Measurements from ENCODE around the gene LRP5. TPM values are rescaled to one million over a fixed set of nuclear protein-coding genes. Genes with fewer than 3 reads are reported as not detected.

The LRP5 gene
- total RNA-seq, 3 donors from 2014 or later = 7.7 to 8.5 (median 7.9) TPM

GRCh38 chr11:68326334-68327215, 14.2 kb downstream of the LRP5 start:
- Mint-ChIP-seq H3K4me3 (no peak overlapping the region), H3K36me3 (ENCODE audit: insufficient read depth) (no peaks in the 10 kb centered on the region), H3K9me3 (no peaks in the 10 kb centered on the region), H3K27me3 (ENCODE audit: low read depth) (peaks cover 2% of the 10 kb centered on the region), H3K4me1 (ENCODE audit: low read depth) (peaks cover 41% of the 10 kb centered on the region)
- ATAC-seq = no peak
- DNase-seq = no peak

GRCh38 chr11:68327586-68328370, 15.4 kb downstream of the LRP5 start:
- H3K36me3 Mint-ChIP-seq (ENCODE audit: insufficient read depth) = no peaks in the 10 kb centered on the region
- no peak overlapping the region for H3K4me3 Mint-ChIP-seq
- no peaks in the 10 kb centered on the region for H3K9me3 Mint-ChIP-seq
- no peak for DNase-seq
- ATAC-seq = no peak
- no peaks in the 10 kb centered on the region for H3K27me3 Mint-ChIP-seq (ENCODE audit: low read depth)
- H3K4me1 Mint-ChIP-seq (ENCODE audit: low read depth) = peaks cover 52% of the 10 kb centered on the region

GRCh38 chr11:68328374-68329091, 16.1 kb downstream of the LRP5 start:
- Mint-ChIP-seq H3K36me3 (ENCODE audit: insufficient read depth) (no peaks in the 10 kb centered on the region), H3K4me3 (no peak overlapping the region), H3K9me3 (no peaks in the 10 kb centered on the region), H3K27me3 (ENCODE audit: low read depth) (no peaks in the 10 kb centered on the region), H3K4me1 (ENCODE audit: low read depth) (peaks cover 55% of the 10 kb centered on the region)
- DNase-seq (no peak), ATAC-seq (no peak)

GRCh38 chr11:68329536-68329935, 17.1 kb downstream of the LRP5 start:
- Mint-ChIP-seq H3K9me3 (no peaks in the 10 kb centered on the region), H3K27me3 (ENCODE audit: low read depth) (no peaks in the 10 kb centered on the region), H3K4me3 (no peak overlapping the region), H3K4me1 (ENCODE audit: low read depth) (peaks cover 55% of the 10 kb centered on the region), H3K36me3 (ENCODE audit: insufficient read depth) (no peaks in the 10 kb centered on the region)
- no peak for DNase-seq
- ATAC-seq = no peak

- DNase-seq = no peak
- no peaks in the 10 kb centered on the region for H3K27me3 Mint-ChIP-seq (ENCODE audit: low read depth)
- no peaks in the 10 kb centered on the region for H3K36me3 Mint-ChIP-seq (ENCODE audit: insufficient read depth)
- peaks cover 55% of the 10 kb centered on the region for H3K4me1 Mint-ChIP-seq (ENCODE audit: low read depth)
- H3K4me3 Mint-ChIP-seq = no peak overlapping the region
- ATAC-seq = no peak
- H3K9me3 Mint-ChIP-seq = no peaks in the 10 kb centered on the region
These were observed 17.7 kb downstream of the LRP5 start for GRCh38 chr11:68329978-68330699.

GRCh38 chr11:68330700-68331337, 18.4 kb downstream of the LRP5 start:
- DNase-seq (no peak), ATAC-seq (peak; percentile 30 to 41)
- Mint-ChIP-seq H3K27me3 (ENCODE audit: low read depth) (no peaks in the 10 kb centered on the region), H3K36me3 (ENCODE audit: insufficient read depth) (no peaks in the 10 kb centered on the region), H3K9me3 (no peaks in the 10 kb centered on the region), H3K4me3 (no peak overlapping the region), H3K4me1 (ENCODE audit: low read depth) (peaks cover 59% of the 10 kb centered on the region)

GRCh38 chr11:68331338-68331947, 19.1 kb downstream of the LRP5 start:
- Mint-ChIP-seq H3K9me3 (no peaks in the 10 kb centered on the region), H3K4me1 (ENCODE audit: low read depth) (peaks cover 60% of the 10 kb centered on the region), H3K4me3 (peak overlapping the region; percentile 15), H3K27me3 (ENCODE audit: low read depth) (no peaks in the 10 kb centered on the region), H3K36me3 (ENCODE audit: insufficient read depth) (no peaks in the 10 kb centered on the region)
- peak; percentile 46 to 48 for ATAC-seq
- no peak for DNase-seq

GRCh38 chr11:68332186-68332585, 19.8 kb downstream of the LRP5 start:
- ATAC-seq (no peak), DNase-seq (no peak)
- Mint-ChIP-seq H3K36me3 (ENCODE audit: insufficient read depth) (no peaks in the 10 kb centered on the region), H3K9me3 (no peaks in the 10 kb centered on the region), H3K27me3 (ENCODE audit: low read depth) (no peaks in the 10 kb centered on the region), H3K4me3 (no peak overlapping the region), H3K4me1 (ENCODE audit: low read depth) (peaks cover 68% of the 10 kb centered on the region)

GRCh38 chr11:68333173-68333572, 20.8 kb downstream of the LRP5 start:
- no peak overlapping the region for H3K4me3 Mint-ChIP-seq

GRCh38 chr11:68334923-68335322, 22.5 kb downstream of the LRP5 start:
- H3K4me1 Mint-ChIP-seq (ENCODE audit: low read depth) = peaks cover 57% of the 10 kb centered on the region
- no peaks in the 10 kb centered on the region for H3K36me3 Mint-ChIP-seq (ENCODE audit: insufficient read depth)
- ATAC-seq = no peak
- no peak for DNase-seq
- no peak overlapping the region for H3K4me3 Mint-ChIP-seq
- no peaks in the 10 kb centered on the region for H3K27me3 Mint-ChIP-seq (ENCODE audit: low read depth)
- H3K9me3 Mint-ChIP-seq = no peaks in the 10 kb centered on the region

More at GRCh38 chr11:68333173-68333572, 20.8 kb downstream of the LRP5 start:
- Mint-ChIP-seq H3K4me1 (ENCODE audit: low read depth) (peaks cover 70% of the 10 kb centered on the region), H3K9me3 (no peaks in the 10 kb centered on the region), H3K27me3 (ENCODE audit: low read depth) (no peaks in the 10 kb centered on the region), H3K36me3 (ENCODE audit: insufficient read depth) (no peaks in the 10 kb centered on the region)
- ATAC-seq (no peak), DNase-seq (no peak)

- no peaks in the 10 kb centered on the region for H3K9me3 Mint-ChIP-seq
- ATAC-seq = no peak
- no peak overlapping the region for H3K4me3 Mint-ChIP-seq
- H3K36me3 Mint-ChIP-seq (ENCODE audit: insufficient read depth) = no peaks in the 10 kb centered on the region
- DNase-seq = no peak
- peaks cover 56% of the 10 kb centered on the region for H3K4me1 Mint-ChIP-seq (ENCODE audit: low read depth)
- H3K27me3 Mint-ChIP-seq (ENCODE audit: low read depth) = no peaks in the 10 kb centered on the region
These were observed 23.3 kb downstream of the LRP5 start for GRCh38 chr11:68335683-68336082.

GRCh38 chr11:68336716-68337115, 24.3 kb downstream of the LRP5 start:
- Mint-ChIP-seq H3K4me1 (ENCODE audit: low read depth) (peaks cover 52% of the 10 kb centered on the region), H3K27me3 (ENCODE audit: low read depth) (no peaks in the 10 kb centered on the region), H3K4me3 (no peak overlapping the region), H3K36me3 (ENCODE audit: insufficient read depth) (no peaks in the 10 kb centered on the region), H3K9me3 (no peaks in the 10 kb centered on the region)
- DNase-seq (no peak), ATAC-seq (no peak)

- H3K36me3 Mint-ChIP-seq (ENCODE audit: insufficient read depth) = no peaks in the 10 kb centered on the region
- no peak overlapping the region for H3K4me3 Mint-ChIP-seq
- H3K4me1 Mint-ChIP-seq (ENCODE audit: low read depth) = peaks cover 48% of the 10 kb centered on the region
- H3K9me3 Mint-ChIP-seq = no peaks in the 10 kb centered on the region
- ATAC-seq (peak; percentile 30), DNase-seq (no peak)
- no peaks in the 10 kb centered on the region for H3K27me3 Mint-ChIP-seq (ENCODE audit: low read depth)
These were observed 25.0 kb downstream of the LRP5 start for GRCh38 chr11:68337399-68337835.
